Hepatic stellate cell (primary cell): ENCODE results near the gene CHD1L.
"Not testable (repeated sequence)": the region's sequence is repeated elsewhere in the genome, so short reads cannot be mapped to it uniquely, and the experiment has no call there.

ENCODE experiments used
- DNase-seq: peaks from one replicate; pipeline ENCODE4 v3.0.0; 2011; ENCODE audit warnings: low spot score

Gene CHD1L

GRCh38 chr1:147233903-147234302, 8.6 kb upstream of the CHD1L start:
- DNase-seq = not testable (repeated sequence)

GRCh38 chr1:147235822-147236221, 6.7 kb upstream of the CHD1L start:
- no peak for DNase-seq

GRCh38 chr1:147236448-147236847, 6.0 kb upstream of the CHD1L start:
- no peak for DNase-seq

DNA sequence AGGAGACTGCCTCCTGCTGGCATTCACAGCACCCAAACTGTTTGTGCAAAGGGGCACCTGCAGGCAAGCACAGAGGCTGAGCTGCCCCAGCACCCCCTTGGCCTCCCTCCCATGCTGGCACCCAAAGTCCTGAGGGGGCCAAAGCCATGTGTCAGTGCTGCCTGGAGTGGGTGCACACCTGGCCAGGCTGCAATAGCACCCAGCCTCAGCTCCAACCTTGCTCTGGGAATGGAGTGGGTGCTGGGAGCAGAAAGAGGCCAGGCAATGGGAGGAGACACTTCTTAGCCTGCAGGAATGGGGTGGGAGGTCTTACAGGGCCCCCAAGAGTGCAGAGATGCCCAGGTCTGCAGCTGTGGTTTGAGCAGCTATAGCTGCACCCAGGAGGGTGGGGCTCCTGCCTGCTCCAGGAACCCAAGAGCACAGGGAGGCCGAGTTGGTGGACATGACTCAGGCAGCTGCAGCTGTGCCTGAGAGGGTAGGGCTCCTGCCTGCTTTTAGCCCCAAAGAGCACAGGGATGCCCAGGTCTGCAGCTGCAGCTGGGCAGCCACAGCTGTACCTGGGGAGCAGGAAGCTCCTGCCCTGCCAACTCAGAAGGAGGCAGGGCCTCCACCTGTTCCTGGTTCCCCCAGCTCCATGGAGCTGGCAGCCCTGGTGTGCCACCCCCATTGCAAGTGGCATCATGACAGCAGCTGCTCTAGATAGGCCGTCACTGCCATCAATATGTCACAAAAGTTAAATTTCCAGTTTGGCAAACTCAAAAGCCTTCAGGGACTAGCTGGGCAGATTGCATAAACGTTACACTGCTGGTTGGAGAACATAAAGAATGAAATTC, 5.3 kb upstream of the CHD1L start:
- DNase-seq = no peak

DNA sequence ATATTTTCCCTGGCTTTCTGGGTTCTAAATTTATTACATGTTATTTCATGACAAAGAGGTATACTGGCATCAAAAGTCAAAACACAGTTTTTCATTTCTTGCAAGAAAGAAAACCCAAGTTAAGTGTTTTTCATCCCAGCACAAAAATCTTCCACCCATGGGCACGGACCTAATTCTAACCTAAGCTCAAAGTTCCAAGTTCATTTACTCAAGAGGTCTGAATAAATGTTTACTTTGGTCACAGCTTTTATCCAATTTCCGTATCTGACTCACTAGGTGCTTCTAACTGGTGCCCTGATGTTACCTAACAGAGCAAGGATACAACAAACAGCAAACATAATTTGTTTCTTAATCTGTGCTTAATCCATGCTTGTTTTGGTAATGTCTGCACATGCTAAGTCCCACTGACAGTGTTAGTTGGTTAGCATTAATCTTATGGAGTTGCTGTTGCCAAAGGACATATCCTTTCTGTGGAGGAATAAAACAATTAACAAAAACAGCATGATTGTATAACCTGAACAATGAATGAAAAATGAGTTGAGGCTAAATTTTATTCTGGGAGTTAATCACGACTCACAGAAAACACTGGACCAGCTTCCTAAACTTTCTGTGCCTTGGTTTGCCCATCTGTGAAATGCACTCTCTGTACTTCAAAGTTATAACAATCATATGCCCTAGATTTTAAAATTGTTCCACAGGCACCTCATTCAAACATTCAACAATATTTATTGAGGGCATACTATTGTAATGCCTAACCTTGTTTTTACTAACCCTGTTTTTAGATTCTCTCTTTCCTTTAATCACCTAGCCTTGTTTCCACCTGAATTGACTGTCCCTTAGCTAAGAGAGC, 4.2 kb upstream of the CHD1L start:
- no peak for DNase-seq

DNA sequence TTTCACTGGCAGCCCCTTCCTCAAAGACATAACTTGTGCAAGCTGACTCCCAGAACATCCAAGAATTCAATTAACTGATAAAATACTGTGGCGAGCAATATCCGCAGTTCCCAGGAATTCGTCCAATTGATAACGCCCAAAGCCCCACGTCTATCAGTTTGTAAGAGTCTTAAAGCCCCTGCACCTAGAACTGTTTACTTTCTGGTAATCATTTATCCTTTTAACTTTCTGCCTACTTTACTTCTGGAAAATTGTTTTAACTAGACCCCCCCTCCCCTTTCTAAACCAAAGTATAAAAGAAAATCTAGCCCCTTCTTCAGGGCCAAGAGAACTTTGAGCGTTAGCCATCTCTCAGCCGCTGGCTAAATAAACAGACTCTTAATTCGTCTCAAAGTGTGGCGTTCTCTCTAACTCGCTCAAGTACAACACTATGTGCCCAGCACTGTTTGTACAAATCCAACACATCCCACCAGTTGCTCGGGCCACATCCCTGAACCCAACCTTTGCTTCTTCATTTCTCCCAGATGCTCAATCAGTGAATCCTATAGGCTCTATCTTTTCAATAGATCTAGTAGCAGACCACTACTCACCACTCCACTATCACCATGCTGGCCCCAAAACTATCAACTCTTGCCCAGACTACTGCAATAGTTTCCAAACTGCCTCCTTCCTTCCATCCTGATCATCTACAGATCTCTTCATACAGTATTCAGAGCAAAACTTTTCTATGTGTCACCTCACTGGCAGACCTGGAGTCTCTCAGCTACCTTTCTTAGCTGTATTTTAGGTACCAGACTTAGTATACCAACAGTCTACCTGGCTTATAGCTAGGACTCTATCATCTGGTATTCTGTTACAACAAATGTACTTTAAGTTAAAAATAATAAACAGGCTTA, 3.3 kb upstream of the CHD1L start:
- no peak for DNase-seq

- DNase-seq = not testable (repeated sequence)
Measured at GRCh38 chr1:147240131-147240721, 2.3 kb upstream of the CHD1L start.

DNA sequence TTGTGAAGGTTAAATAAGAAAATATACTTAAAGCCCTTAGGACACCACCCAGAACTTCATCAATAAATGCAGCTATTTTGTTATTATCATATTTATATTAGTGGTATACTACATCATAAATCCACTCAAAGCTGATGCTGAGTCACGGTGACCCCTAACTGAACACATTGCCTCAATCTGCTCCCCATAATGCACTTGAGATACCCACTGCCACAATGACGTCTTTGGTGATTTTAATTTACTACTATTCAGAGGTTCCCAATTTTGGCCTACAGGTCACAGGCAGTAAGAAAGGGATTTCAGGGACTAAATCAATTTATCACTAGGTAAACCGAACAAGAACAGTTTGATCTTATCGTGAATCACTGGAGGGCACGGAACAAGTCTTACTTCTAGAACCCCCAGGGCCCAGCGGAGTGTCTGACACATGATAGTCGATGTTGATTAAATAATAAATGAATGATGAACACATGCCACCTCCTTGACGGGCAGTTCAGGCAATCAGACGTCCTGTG, 493 bp upstream of the CHD1L start:
- no peak for DNase-seq

- DNase-seq = peak; percentile 50
Measured at GRCh38 chr1:147243228-147243685, 773 bp downstream of the CHD1L start.

- DNase-seq = no peak
Measured at GRCh38 chr1:147243841-147244240, 1.4 kb downstream of the CHD1L start.

DNA sequence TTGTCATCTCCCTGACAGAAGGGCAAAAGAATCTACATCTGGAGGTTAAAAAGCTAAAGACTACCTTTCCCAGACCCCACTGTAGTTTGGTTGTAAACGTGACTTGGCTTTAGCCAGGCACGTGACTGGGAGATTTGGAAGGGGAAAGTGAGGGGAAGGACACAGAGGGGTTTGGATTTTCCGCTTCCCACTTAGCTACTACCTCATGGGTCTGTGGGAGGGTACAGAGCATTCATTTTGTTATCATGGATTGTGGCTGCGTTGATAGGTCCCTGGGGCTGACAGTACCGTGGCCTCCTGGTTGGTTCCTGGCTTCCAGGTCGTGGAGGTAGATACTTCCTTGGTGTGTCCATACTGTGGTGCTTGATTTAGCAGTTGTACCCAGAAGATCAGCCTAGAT, 2.6 kb downstream of the CHD1L start:
- no peak for DNase-seq

GRCh38 chr1:147245586-147246021, 3.1 kb downstream of the CHD1L start:
- no peak for DNase-seq

DNA sequence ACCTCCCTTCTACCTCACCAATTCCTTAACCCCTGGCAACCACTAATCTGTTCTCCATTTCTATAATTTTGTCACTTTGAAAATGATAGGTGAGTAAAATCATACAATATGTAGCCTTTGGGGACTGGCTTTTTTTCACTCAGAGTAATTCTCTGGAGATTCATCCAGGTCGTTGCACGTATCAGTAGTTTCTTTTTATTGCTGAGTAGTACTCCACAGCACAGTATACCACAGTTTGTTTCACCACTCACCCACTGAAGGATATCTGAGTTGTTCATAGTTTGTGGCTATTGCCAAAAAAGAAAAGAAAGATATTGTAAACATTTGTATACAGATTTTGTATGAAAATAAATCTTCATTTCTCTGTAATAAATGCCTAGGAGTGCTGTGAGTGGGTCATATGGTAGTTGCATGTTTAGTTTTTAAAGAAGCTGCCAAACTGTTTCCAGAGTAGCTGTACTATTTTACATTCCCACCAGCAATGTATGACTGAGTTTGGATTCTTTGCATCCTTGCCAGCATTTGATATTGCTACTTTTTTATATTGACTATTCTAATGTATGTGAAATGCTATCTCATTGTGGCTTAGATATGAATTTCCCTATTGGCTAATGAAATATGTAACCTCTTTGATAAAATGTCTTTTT, 3.7 kb downstream of the CHD1L start:
- DNase-seq = no peak

GRCh38 chr1:147246910-147247655, 4.6 kb downstream of the CHD1L start:
- no peak for DNase-seq

DNA sequence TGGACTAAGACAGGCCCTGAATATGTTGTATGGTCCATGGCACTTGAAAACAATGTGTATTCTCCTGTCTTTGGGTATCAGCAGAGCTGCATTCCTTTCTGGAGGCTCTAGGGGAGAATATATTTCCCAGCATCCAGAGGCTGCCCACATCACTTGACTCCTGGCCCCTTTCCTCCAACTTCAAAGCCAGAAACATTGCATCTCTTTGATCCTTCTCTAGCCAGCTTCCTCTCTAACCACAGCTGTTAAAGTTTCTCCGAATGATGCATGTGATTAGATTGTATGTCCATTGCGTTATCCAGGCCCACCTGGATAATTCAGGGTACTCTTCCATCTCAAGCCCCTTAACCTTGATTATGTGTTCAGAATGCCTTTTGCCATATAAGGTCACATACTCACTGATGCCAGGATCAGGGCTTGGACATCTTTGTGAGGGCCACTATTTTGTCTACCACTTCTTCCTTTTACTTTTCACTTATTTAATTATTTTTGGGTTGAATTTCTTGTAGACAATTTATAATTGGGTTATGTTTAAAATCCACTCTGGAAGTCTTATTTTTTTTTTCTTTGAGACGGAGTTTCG, 5.3 kb downstream of the CHD1L start:
- no peak for DNase-seq

GRCh38 chr1:147252540-147252939, 10.1 kb downstream of the CHD1L start:
- DNase-seq = no peak

DNA sequence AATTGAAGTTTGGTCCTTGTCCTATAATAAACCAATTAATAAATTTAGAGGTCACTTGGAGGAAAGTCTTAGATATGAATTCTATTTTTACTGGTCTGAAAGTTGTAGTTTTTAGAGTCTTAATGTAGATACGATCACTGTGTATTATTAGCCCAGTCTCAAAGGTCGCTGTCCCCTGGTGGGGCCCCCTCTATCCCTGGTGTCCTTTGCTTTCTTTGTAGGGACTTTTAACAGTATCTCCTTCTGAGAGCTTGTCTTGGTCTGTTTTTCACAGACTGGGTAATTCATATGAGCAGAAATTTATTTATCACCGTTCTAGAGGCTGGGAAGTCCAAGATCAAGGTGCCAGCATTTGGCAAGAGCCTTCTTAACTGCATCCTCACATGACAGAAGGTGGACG, 18.5 kb downstream of the CHD1L start:
- no peak for DNase-seq

- DNase-seq = peak; percentile 30
Measured at GRCh38 chr1:147264158-147264768, 21.8 kb downstream of the CHD1L start.

GRCh38 chr1:147266381-147266780, 23.9 kb downstream of the CHD1L start:
- DNase-seq = no peak
